ENCODE measurements around the gene TTC4.

The TTC4 gene

DNA sequence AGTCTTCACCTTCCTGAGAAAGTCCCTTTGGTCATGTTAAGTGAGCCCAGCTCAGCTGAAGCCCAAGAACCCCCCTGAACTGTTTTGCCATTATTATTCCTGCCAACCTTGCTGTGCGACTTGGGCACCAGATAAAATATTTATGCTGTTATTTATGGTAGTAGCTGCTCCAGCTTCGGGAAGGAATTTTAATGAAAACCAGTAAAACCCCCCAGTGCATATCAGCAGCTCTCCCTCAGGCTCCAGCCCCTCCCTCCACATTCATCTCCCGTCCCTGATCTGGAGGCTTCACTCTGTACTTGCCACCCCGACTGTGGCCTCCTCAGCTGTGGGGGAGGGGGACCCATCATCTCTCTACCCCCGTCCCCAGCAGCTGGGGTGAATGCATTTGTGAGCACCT, 72.8 kb downstream of the TTC4 start:
- no peak for DNase-seq

DNA sequence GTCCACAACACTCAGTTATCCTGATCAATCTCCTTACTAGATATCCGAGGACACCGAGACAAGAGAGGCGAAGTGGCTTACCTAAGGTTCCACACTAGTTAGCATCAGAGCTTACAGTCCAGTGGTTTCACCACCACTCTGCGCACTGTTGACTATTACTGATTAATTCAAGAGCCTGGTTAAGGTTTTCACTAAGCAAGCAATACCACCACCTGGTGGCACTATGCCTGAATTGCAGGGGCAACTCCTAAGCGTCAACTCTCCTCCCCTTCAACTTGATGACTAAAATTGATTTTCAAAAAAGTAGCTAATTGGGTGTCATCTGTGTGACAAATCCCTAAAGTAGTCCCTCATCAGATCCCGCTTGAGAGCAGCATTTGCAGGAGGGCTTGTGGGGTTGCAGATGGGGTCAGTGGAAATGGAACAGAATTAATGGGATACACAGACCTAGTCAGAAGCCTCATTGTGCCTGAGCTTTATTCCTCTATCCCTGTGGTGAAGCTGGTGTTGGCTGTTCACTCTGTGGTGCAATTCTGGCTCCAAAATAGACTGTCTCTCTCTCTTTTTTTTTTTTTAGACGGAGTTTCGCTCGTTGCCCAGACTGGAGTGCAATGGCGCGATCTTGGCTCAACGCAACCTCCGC, 76.3 kb downstream of the TTC4 start:
- no peak for DNase-seq

Data from GOT3 (cell line).